Measurements from ENCODE around the gene NHEJ1. TPM values are rescaled to one million over a fixed set of nuclear protein-coding genes. Genes with fewer than 3 reads are reported as not detected.

The NHEJ1 gene
- total RNA-seq, 1 experiment from 2014 or later, result 11.5 TPM

DNA sequence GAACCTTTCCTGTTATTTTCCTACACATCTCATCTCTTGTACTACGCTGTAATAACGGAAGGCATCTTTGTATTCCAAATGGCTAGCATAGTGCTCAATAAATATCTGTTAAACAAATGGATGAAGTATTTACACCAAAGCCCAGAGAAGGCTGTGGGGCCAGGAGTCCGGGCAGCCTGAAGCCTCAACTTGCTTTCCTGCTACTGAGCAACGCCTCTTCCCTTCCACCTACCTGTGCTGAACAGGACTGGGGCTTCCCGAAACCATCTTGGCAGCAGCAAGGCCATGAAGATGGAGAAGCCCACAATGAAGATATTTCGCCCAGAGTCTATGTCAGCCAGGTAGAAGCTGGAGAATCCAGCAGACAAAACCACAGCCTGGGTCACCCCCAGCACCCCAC, 2.5 kb upstream of the NHEJ1 start:
- Mint-ChIP-seq H3K27me3 (ENCODE audit: insufficient read depth, unreplicated experiment) (no peaks in the 10 kb centered on the region), H3K4me1 (ENCODE audit: insufficient read depth, unreplicated experiment) (peaks cover 14% of the 10 kb centered on the region), H3K9me3 (ENCODE audit: unreplicated experiment) (no peaks in the 10 kb centered on the region), H3K27ac (ENCODE audit: low read depth, unreplicated experiment) (no peak overlapping the region), H3K4me3 (ENCODE audit: unreplicated experiment) (no peak overlapping the region), H3K36me3 (ENCODE audit: insufficient read depth, unreplicated experiment) (peaks cover 2% of the 10 kb centered on the region)
- TF ChIP-seq, protein P1, sequence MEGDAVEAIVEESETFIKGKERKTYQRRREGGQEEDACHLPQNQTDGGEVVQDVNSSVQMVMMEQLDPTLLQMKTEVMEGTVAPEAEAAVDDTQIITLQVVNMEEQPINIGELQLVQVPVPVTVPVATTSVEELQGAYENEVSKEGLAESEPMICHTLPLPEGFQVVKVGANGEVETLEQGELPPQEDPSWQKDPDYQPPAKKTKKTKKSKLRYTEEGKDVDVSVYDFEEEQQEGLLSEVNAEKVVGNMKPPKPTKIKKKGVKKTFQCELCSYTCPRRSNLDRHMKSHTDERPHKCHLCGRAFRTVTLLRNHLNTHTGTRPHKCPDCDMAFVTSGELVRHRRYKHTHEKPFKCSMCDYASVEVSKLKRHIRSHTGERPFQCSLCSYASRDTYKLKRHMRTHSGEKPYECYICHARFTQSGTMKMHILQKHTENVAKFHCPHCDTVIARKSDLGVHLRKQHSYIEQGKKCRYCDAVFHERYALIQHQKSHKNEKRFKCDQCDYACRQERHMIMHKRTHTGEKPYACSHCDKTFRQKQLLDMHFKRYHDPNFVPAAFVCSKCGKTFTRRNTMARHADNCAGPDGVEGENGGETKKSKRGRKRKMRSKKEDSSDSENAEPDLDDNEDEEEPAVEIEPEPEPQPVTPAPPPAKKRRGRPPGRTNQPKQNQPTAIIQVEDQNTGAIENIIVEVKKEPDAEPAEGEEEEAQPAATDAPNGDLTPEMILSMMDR (IDR thresholded peaks at IDR 0.05; ENCODE audit: unreplicated experiment), result no peak
- no TSS peak for BruUV-seq (replicated peaks)
- DNase-seq (ENCODE audit: unreplicated experiment), result no peak
- POLR2A ChIA-PET, result interaction anchor here (0.8 kb wide), 1 partner anchor 14 kb away, joined by 3 read pairs; the partner anchor contains the start of gene CNPPD1
- CTCF ChIA-PET, result interaction anchor here (1.0 to 1.3 kb wide), 3 partner anchors 12 to 222 kb away, joined by 3 to 4 read pairs (median 3); no protein-coding TSS in a partner anchor
- intact Hi-C loops (cut with micrococcal nuclease), result no loop called here

GRCh38 chr2:219161097-219161496, 482 bp upstream of the NHEJ1 start:
- H3K27ac Mint-ChIP-seq (ENCODE audit: low read depth, unreplicated experiment), result peak overlapping the region; percentile 37
- peaks cover 14% of the 10 kb centered on the region for H3K4me1 Mint-ChIP-seq (ENCODE audit: insufficient read depth, unreplicated experiment)
- intact Hi-C loops (cut with micrococcal nuclease), result no loop called here
- H3K4me3 Mint-ChIP-seq (ENCODE audit: unreplicated experiment), result peak overlapping the region; percentile 77
- ChIA-PET CTCF (interaction anchor here (3.8 to 5.7 kb wide), 3 partner anchors 11 to 139 kb away, joined by 38 to 82 read pairs (median 38); partner anchors contain the start of genes CNPPD1 and SLC23A3), POLR2A (interaction anchor here (1.4 to 2.7 kb wide), 2 partner anchors 15 to 134 kb away, joined by 3 to 11 read pairs; partner anchors contain the start of gene CNPPD1)
- H3K27me3 Mint-ChIP-seq (ENCODE audit: insufficient read depth, unreplicated experiment), result no peaks in the 10 kb centered on the region
- no TSS peak for BruUV-seq (replicated peaks)
- no peak for DNase-seq (ENCODE audit: unreplicated experiment)
- H3K36me3 Mint-ChIP-seq (ENCODE audit: insufficient read depth, unreplicated experiment), result peaks cover 6% of the 10 kb centered on the region
- TF ChIP-seq, protein P1 (IDR thresholded peaks at IDR 0.05; ENCODE audit: unreplicated experiment), result no peak
- no peaks in the 10 kb centered on the region for H3K9me3 Mint-ChIP-seq (ENCODE audit: unreplicated experiment)

- no peaks in the 10 kb centered on the region for H3K27me3 Mint-ChIP-seq (ENCODE audit: insufficient read depth, unreplicated experiment)
- H3K4me3 Mint-ChIP-seq (ENCODE audit: unreplicated experiment), result peak overlapping the region; percentile 77
- BruUV-seq (replicated peaks), result TSS peak; percentile 46
- H3K27ac Mint-ChIP-seq (ENCODE audit: low read depth, unreplicated experiment), result peak overlapping the region; percentile 37
- H3K4me1 Mint-ChIP-seq (ENCODE audit: insufficient read depth, unreplicated experiment), result peaks cover 14% of the 10 kb centered on the region
- TF ChIP-seq, protein P1 (IDR thresholded peaks at IDR 0.05; ENCODE audit: unreplicated experiment), result no peak
- peaks cover 12% of the 10 kb centered on the region for H3K36me3 Mint-ChIP-seq (ENCODE audit: insufficient read depth, unreplicated experiment)
- DNase-seq (ENCODE audit: unreplicated experiment), result no peak
- H3K9me3 Mint-ChIP-seq (ENCODE audit: unreplicated experiment), result no peaks in the 10 kb centered on the region
- ChIA-PET POLR2A (interaction anchor here (0.6 to 2.8 kb wide), 13 partner anchors 9 to 182 kb away, joined by 3 to 19 read pairs (median 4); partner anchors contain the start of genes ANKZF1, ATG9A, CNPPD1 and SLC23A3), CTCF (interaction anchor here (0.6 to 11.0 kb wide), 50 partner anchors 9 to 1333 kb away, joined by 3 to 178 read pairs (median 4); partner anchors contain the start of genes CNPPD1, GLB1L, RESP18 and SLC23A3)
- intact Hi-C loops (cut with micrococcal nuclease), result loop anchor here (1.0 kb wide), 5 partner anchors 17 to 193 kb away; partner anchors contain the start of genes CNPPD1 and ZFAND2B
Observed at GRCh38 chr2:219159771-219160185, 837 bp downstream of the NHEJ1 start.

- Mint-ChIP-seq H3K4me1 (ENCODE audit: insufficient read depth, unreplicated experiment) (peaks cover 14% of the 10 kb centered on the region), H3K36me3 (ENCODE audit: insufficient read depth, unreplicated experiment) (peaks cover 12% of the 10 kb centered on the region), H3K9me3 (ENCODE audit: unreplicated experiment) (no peaks in the 10 kb centered on the region), H3K27ac (ENCODE audit: low read depth, unreplicated experiment) (no peak overlapping the region), H3K27me3 (ENCODE audit: insufficient read depth, unreplicated experiment) (no peaks in the 10 kb centered on the region), H3K4me3 (ENCODE audit: unreplicated experiment) (no peak overlapping the region)
- ChIA-PET CTCF (interaction anchor here (0.8 to 11.0 kb wide), 24 partner anchors 8 to 369 kb away, joined by 3 to 178 read pairs (median 6); partner anchors contain the start of genes CNPPD1, DNAJB2, GLB1L and SLC23A3), POLR2A (interaction anchor here (0.6 to 2.8 kb wide), 11 partner anchors 9 to 143 kb away, joined by 3 to 19 read pairs (median 5); partner anchors contain the start of genes CNPPD1 and TUBA4B)
- intact Hi-C loops (cut with micrococcal nuclease), result no loop called here
- no TSS peak for BruUV-seq (replicated peaks)
- TF ChIP-seq, protein P1 (IDR thresholded peaks at IDR 0.05; ENCODE audit: unreplicated experiment), result no peak
- no peak for DNase-seq (ENCODE audit: unreplicated experiment)
Observed at GRCh38 chr2:219158586-219158985, 2.0 kb downstream of the NHEJ1 start.
